COLO668 (cell line): ENCODE results near the gene PRRT3.
"Not testable (repeated sequence)": the region's sequence is repeated elsewhere in the genome, so short reads cannot be mapped to it uniquely, and the experiment has no call there.

ENCODE experiments used
- DNase-seq: peaks from one replicate; lab custom pipeline; 2025; ENCODE audit not compliant: unreplicated experiment; lab: John Stamatoyannopoulos, UW

The PRRT3 gene

DNA sequence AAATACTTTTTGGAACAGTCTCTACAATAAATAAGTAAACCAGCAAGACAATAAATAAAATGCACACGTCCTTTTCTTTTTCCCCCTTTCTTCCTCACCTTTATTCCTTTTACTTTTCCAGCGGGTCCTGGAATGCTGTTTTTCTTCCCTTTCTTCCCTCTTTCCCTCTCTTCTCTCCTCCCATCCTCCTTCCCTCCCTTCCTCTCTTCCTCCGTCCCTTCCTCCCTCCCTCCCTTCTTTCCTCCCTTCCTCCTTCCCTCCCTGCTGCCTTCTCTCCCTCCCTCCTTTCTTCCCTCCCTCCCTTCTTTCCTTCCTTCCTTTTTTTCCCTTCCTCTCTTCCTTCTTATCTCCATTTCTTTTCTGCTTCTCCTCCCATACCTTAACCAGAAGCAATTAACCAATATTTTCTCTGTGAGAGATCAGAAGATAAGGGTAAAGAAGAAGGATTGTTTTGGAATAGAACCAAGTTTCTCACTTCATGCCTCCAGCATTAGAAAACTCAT lies 52.9 kb downstream of the PRRT3 start:
- no peak for DNase-seq

DNA sequence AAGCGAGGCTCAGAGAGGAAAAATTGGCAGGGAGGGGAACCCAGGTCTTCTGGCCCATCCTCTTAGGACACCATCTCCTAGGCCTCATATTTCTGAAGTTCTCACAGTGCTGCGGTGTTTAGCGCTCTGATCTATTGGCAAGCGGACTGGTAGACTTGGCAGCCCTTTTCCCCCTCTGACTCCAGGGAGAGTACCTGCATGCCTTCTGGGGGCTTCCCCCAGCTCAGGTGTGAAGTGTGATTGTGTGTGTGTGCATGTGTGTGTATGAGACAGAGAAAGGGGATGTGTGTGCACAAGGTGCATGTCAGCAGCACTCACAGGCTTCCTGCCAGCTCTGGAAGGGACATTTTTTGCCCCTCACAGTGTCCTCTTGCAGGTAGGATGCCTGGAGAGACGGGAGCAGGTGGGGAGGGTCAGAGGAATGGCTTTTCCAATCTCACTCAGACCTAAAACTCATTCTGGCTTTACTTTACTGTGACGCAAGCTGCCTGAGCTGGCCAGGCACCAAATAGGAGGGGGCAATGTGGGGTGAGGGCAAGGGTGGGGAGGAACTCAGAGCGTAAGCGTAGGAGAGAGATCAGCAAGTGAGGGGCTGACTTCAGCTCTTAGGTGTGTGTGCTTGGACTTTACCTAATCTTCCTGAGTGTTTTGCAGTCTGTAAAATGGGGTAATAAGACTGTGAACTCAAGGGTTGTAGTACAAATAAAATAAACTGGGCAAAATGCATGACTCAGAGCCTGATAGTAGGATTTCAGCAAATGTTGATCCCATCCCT lies 53.6 kb downstream of the PRRT3 start:
- no peak for DNase-seq

DNA sequence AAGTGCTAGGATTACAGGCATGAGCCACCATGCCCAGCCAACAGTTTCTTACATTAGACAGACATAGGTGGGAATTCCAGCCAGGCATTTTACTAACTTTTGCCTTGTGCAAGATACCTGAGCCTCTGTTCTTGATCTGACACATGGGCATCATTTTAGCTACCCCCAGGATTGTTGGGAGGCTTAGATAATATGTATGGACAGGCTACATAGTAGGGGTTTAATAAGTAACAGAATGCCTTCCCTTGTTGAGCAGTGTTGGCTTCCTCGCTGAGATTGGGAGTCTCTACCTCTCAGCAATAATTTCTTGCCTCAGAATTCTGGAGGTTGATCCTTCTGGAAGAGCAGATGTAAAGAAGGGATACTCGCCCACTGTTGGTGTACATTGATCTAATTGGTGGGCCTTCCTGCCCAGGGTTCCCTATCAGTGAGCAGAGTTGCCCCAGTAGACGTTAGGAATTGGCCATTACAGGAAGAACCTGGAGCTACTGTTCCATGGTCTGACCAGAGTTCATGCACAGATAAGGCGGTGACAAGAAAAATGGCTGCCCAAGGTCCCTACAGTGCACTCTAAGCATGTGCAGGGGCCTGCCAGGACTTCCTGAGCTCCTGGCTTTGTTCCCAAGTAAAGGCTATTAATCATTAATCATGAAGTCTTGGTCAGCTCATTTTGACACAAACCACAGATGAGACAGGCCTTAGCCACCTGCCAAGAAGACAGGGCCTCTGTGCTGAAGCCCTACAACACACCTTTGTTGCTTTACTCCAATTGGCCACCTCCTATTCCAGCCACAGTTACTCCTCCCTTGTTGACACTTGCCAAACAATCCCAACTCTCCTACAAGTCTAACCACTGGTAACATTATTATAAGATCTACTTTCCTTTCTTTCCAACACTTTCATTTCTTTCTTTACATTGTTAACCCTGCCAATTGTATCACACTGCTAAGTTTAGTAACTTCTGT lies 54.5 kb downstream of the PRRT3 start:
- DNase-seq = peak; percentile 40

DNA sequence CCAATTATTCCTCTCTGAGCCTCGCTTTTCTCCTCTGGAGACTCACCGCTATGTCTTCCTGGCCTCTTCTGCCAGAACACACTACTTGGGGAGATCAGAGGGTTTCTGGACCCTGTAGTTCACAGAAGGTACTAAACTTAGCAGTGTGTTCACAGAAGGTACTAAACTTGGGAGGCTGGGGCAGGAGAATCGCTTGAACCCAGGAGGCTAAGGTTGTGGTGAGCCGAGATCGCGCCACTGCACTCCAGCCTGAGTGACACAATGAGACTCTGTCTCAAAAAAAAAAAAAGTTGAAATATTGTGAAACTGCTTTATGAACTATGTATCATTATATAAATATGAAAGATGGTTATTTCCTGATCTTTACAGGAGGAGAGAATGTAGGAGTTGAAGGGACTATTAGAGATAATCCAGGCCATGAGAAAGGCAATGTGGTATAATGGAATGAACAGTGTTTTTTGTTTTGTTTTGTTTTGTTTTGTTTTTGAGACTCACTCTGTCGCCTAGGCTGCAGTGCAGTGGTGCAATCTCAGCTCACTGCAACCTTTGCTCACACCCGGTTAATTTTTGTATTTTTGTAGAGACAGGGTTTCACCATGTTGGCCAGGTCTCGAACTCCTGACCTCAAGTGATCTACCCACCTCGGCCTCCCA lies 55.3 kb downstream of the PRRT3 start:
- not testable (repeated sequence) for DNase-seq

DNA sequence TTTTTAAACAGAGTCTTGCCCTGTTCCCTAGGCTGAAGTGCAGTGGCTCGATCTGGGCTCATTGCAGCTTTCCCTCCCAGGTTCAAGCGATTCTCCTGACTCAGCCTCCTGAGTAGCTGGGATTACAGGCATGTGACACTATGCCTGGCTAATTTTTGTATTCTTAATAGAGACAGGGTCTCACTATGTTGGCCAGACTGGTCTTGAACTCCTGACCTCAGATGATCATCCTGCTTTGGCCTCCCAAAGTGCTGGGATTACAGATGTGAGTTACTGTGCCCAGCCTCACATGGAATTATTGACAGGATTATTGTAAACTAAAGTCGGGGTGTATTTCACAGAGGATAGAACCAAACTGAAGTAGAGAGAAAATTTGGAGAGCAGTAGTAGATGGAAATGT lies 56.5 kb downstream of the PRRT3 start:
- not testable (repeated sequence) for DNase-seq
